ENCODE measurements around the gene GALNT8.
"Not testable (repeated sequence)": the region's sequence is repeated elsewhere in the genome, so short reads cannot be mapped to it uniquely, and the experiment has no call there.

GALNT8 gene

DNA sequence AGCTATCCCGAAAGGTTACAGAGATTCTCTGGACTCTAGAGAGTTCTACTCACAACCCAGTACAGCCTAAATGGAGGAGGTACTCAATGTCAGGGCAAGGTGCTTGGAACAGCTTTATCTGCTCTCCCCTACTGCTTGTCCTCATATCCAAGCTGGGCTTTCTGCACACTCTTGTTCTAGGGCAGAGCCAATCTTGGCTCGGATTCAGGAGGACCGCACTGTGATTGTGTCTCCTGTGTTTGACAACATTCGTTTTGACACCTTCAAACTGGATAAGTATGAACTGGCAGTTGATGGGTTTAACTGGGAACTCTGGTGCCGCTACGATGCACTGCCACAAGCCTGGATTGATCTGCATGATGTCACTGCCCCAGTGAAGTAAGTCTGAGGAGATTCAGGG lies 25.0 kb downstream of the GALNT8 start:
- no peak for DNase-seq

DNA sequence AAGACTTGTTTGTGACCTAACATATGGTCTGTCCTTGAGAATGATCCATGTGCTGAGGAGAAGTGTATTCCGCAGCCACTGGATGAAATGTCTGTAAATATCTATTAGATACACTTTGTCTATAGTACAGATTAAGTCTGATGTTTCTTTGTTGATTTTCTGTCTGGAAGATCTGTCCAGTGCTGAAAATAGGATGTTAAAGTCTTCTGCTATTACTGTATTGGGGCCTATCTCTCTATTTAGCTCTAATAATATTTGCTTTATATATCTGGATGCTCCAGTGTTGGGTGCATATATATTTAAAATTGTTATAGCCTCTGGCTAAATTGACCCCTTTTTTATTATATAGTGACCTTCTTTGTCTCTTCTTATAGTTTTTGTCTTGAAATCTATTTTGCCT lies 31.5 kb downstream of the GALNT8 start:
- not testable (repeated sequence) for DNase-seq

DNA sequence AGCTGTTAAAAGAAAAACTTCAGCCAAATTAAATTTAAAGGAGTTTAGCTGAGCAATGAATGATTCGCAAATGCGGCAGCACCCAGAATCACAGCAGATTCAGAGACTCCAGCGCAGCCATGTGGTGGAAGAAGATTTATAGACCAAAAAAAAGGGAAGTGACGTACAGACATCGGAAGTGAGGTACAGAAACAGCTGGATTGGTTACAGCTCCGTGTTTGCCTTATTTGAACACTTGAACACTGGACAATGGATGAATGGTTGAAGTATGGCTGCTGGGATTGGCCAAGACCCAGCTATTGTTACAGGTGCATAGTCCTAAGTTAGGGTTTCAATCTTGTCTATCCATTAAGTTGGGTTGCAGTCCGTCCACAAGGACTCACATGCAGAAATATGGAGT lies 42.6 kb downstream of the GALNT8 start:
- no peak for DNase-seq

DNA sequence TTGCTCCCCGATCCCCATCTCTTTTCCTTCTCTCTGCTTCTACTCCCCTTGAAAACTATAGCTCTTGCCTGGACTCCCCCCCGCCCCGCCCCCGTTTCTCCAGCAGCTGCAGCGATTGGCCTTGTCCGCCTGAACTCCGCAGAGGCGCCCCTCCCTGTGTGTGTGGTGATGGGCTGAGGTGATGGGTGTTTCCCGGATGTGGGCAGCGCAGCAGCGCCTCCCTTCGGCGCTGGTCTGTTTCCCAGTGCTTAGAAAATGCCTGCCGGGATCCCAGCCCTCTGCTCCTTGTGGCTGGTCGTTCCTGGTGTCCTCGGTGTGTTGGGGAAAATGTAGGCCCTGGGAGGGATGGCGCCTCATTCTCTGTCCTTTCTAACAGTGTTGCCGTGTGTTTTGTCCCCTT lies 43.3 kb downstream of the GALNT8 start:
- peak; percentile 2 to 31 for DNase-seq

DNA sequence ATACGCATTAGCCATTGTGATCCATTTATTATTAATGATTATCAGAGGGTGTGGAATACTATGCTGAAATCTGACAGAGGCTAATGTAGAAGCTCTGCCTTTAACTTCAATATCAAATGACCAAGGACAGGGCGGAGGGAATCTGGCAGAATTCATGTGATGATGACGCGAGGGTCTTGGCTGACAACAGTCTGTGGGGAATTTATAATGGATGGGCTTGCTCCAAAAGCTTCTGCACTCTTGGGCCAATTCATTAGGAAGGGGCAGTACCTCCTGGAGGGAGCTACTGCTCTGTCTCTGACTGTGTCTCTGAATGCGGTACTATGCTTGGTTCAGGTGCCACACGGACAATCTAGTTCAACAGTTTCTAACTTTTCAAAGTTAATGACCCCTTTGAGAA lies 46.2 kb downstream of the GALNT8 start:
- no peak for DNase-seq

DNA sequence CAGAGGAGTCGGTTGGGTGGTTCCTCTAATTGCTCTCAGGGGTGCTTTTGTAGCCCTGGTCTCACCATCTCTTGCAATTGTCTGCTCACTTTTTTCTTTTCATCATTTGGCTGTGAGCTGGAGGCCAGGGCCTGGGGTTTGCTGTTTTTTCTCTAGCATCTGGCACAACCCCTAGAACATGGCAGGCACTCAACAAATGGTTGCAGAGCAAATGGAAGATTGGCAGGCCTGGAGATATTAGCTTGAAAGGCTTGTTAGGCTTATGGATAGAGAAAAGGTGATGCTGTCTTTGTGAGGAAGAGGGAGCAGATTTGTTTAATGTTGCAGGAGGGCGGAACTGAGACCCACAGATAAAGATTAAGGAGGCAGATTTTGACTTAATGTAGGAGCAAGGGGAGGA lies 47.0 kb downstream of the GALNT8 start:
- DNase-seq = no peak

DNA sequence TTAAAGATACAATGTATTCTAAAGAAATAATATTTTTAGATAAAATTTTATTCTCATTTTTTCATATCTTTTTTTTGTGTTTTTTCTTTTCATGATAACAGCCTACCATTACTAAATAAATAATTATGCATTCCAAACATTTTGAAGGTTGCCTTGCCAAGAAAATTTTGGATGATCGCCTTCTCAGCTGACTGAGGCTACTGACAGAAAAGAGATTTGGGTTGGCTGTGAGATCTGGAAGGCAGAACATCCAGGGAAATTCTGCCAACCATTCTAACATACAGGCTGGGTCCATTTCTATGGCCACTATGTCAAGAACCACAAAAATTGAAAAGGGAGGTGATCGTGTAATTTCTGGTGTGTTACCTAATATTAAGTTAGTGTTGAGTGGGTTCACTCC lies 48.1 kb downstream of the GALNT8 start:
- no peak for DNase-seq

DNA sequence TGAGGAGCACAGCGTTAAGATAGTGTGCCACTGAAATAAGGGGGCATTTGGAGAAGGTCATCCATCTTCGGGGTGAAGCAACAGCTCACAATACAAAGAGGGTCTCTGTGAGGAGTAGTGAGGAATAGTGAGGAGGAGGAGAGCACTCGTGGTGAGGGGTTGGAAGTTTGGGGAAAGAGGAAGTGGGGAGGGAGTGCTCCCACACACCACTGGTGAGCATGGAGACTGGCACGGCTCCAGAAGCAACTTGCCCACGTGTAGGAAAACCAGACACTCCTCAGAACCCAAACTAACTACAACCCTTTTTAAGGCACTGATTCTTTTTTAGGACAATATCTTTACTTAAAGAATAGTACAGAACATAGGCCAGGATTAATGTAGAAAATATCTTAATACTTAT lies 48.9 kb downstream of the GALNT8 start:
- DNase-seq = no peak

DNA sequence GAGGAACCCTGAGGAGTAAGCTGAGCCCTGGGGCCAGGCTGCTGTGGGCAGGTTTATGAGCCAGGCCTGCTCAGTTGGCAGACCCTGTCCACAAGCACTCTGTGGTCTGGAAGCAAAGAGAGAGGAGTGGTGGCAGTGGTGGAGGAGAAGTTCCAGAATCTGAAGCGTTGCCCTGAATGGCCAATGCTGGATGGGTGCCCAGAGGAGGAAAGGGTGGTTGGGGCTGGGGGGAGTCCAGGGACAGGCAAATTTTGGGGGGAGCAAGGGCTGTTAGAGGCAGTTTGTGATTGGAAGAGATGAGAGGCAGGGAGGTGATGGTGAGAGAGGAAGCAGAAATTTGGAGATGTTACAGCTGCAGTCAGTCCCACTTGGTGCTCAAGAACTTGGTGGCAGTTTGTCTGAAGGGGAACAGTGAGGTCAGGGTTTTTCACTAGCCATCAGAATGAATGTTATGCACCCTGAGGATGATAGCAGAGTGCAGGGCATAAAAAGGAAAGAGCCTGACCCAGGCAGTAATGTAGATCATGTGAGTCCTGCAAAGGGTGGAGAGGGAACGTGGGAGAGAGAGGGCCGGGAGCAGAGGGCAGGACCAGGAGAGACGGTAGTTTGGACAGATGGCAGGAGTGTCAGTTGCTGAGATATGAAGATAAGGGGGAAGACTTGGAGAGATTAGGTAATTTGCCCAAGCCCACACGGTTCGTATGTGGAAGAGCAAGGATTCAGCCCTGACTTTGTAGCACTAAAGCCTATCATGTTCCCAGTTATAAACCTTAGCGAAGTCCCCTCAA lies 51.2 kb downstream of the GALNT8 start:
- DNase-seq = no peak

DNA sequence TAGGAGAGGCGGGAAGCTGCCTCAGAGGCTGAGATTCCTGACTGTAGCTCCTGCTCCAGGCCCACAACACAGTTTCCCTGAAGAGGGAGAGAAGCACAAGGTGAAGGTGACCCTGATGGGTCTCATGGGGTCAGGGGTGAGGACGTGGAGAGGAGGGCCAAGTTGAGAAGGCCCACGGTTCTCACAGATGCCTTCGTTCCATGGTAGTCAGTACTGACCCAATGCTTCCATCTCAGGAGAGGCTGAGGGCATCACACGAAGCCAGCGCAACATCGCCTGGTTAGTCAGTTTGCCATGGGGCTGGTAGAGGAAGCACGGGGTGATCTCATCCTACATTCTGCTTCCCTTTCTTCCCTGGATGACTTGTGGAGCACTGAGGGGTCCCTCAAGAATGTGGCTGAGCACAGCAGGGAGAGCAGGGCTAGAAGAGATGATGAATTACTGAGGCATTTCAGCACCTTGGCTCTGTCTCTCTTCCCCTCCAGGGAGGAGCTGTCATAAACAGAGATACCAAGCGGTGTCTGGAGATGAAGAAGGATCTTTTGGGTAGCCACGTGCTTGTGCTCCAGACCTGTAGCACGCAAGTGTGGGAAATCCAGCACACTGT lies 51.9 kb downstream of the GALNT8 start:
- DNase-seq = no peak

DNA sequence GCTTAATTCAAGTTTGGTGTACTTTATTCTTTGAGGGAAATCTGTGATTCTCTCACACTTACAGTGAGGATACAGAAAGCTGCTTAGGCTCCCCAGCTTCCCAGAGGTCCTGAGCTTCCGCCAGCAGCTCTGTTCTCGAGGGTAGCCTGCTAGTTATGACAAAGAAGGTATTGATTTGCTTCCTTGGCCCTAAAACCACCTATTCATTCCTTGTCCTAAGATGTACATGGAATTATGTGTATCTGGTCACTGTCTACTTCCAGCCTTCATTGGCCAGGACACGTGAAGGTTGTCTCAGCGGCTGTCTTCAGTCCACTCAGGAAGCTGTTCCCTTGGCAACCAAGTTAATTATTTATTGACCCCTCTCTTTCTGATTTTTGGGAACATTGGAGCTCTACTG lies 55.7 kb downstream of the GALNT8 start:
- DNase-seq = no peak

DNA sequence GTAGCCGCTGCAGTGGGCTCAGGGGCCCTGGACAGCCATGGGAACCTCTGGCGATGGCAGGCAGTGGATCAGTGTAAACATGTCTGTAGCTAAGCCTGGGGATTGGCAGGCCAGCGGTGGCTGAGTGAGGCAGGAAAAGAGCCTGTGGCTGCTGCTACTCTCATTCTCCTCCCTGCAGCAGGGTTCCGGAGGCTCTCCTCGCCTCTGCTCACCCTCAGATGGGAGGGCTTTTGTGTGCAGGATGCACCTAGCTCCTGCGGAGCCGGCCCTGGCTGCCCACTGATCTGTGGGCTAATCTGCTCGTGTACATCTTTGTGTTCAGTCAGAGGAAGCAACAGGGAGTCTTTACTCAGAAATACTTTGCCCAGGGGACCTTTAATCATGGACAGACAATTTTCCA lies 59.5 kb downstream of the GALNT8 start:
- no peak for DNase-seq

DNA sequence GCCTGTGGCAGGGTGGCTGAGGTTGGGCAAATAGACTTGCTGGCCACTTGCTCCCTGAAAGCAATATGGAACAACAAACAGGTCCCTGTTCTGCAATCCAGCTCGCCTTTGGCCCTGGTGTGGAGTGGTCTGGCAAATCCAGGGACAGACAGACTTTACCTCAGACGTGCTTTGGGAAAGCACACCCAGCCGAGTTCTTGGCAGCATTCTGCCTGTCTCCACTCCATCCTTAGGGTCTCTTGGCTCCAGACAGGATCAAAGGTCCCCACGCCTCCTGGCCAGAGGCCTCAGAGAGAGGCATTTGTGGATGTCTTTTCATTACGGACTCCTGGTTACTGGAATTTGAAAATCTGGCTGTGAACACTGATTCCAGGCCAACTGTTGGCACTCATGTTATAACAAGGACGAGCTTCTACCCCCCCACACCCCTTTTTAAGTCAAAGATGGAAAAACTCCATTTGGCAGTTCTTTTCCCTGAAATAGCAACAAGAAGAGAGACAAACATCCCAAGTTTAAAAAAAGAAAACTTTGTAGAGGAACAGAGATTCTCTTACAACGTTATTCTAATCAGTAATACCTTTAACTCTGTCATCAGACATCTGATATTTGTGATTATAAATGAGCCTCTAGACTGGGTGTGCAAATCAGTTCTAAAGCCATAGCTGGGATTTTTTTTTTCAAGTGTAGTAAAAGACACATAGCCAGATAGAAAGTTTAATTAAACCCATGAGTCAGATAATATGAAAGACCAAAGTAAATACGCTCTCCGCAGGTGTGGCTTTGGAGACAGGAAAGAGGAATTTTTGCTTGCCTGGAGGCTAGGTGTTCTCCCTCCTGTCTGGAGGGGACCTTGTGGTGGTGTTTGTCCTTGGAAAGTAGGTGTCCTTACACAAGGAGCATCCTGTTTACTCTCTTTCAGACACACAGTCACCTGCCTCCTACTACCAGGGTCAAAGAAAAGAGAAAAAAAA lies 60.7 kb downstream of the GALNT8 start:
- no peak for DNase-seq

DNA sequence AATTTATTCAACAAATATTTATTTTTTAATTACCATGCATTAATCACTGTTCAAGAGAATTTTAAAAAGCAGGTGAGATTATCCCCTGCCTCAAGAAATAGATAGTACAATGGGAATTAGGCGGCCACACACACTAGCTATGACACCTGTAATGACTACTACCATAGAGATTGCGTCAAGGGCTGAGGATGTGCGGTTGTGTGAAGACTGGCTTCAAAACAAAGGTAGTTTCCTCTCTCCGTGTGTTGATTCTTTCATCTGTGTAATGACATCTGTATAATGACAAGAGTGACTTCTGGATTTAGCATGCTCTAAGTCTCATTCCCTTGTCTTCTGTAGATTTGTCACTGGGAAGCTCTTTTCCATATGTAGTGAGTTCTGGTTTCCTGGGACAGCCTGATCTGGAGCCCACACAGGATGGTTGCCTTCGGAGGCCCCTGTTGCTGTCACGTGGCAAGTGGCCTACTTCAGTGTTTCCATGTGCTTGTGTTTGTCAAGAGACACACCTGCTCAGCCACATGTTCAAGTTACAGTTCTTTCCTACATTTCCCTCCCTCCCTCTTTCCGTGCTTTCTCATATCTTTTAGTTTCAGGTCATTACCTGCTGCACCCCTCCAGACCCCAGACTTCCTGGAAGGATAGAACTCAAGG lies 64.3 kb downstream of the GALNT8 start:
- DNase-seq = no peak

DNA sequence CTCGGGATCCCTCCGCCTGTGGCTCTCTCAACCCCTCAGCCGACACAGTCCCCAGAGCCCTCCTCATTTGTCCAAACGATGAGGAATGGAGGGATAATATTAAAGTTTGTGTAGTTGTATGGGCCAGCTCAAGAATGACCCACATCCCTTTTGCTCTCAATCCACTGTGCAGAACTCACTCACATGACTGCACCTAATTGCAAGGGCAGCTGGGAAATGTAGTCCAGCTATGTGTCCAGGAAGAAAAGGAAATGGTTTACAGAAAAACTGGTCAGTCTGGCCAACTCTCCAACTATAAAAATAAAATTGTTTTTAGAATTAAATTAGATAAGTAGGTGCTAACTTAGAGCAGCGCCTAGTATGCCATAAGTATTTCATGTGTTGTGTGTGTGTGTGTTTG lies 66.6 kb downstream of the GALNT8 start:
- DNase-seq = no peak

DNA sequence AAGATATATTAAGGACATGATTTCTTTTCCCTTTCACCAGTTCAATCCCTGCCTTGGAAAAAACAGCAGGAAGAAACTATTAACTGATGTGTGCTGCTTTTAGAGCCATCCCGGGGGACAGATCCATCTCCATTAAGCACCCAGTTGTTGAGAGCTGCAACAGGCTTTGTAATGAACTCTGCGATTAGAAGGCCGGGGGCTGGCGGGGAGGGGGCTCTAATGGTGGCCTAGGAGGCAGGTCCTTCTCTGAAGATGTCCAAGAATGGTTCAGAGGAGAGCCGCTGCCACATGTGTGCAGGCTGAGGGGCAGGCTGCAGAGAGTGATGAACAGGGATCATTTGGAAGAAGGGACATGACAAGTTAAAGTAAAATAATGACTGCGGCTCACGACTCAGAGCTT lies 67.8 kb downstream of the GALNT8 start:
- no peak for DNase-seq

DNA sequence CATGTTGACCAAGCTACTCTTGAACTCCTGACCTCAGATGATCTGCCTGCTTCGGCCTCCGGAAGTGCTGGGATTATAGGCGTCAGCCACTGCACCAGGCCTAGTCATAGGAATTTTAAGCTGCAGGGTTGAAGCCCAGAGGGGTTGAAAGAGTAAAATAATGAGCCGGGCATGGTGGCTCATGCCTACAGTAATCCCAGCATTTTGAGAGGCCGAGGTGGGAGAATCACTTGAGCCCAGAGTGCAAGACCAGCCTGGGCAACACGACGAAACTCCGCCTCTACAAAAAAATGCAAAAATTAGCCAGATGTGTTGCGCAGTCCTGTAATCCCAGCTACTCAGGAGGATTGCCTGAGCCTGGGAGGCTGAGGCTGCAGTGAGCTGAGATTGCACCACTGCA lies 69.6 kb downstream of the GALNT8 start:
- DNase-seq = no peak

DNA sequence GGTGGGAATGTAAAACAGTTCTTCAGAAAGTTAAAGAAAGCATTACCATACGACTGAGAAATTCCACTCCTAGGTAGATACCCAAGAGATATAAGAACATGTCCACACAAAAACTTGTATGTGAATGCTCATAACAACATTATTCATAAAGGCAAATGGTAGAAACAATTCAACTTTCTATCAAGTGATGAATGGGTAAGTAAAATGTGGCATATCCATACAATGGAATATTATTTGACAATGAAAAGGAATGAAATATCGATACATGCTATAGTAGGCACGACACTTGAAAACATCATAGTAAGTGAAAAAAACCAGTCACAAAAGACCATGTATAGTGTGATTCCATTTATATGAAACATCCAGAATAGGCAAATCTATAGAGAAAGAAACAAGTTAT lies 71.3 kb downstream of the GALNT8 start:
- no peak for DNase-seq

DNA sequence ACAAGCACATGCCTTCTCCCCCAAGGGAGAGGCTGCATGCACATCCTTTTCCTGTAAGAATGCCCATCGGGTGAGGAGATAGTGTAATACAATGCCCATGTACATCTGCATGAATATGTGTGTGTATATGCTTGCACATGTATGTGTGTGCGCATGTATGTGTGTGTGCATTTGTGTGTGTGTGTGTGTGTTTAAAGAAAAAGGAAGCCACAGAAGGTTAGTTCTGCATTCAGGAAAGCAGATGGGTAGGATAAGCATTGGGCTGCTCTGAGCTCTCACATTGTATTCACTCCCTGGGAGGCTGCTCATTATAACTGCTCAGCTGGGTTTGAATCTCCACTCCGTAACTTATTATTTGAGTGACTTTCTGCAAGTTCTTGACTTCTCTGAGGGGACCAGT lies 74.3 kb downstream of the GALNT8 start:
- no peak for DNase-seq

DNA sequence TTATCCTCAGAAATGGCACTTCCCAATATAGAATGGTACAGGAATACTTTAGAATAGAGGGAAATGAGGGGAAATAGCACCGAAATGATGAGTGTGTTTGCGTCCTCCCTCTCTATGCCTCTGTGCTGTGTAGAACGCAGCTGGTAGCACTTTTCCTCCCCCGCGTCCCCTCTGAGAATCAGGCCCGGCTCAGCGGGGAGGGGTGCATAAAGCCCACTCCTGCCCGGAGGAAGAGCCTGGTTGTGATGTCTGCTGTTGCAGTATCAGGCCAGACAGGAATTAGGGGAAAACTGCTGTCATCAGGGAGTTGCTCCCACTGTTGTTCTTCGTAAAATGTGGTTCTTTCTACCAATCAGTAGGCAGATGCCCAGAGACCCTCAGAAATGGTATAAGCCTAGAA lies 76.0 kb downstream of the GALNT8 start:
- DNase-seq = no peak

DNA sequence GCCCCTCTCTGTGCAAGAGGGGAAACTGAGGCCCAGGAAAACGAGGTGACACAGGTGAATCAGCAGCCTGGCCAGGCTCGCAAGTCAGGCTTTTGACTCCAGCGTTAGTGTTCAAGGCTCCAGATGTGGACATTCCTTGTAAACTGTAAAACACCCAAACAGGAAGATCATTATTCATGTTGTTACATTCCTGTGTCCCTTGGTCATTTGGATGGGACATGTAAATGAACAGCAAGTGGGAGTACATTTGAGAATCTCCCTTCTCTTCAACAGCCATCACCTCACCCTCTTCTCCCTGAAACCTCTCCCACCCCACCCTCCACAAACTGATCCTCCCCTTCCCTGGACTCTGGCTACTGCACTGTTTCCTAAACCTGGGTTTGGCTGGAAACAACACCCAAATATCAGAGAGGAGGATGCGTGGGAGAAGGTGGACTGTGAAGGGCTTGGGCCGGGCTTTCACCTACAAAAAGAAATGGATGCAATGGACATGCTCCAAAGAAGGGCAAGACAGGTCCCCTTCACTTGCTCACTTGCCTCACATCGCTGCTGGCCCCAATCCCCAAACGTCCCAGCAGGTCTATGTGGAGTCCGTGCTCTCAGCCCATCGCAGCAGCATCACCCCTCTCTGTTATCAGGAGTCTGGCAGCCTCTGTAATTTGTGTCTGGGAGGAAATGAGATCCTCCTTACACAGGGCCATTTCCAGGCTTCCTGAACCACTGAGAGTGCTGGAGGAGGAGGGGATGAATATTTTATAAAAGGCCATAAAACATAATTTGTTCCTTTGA lies 76.7 kb downstream of the GALNT8 start:
- DNase-seq = no peak

DNA sequence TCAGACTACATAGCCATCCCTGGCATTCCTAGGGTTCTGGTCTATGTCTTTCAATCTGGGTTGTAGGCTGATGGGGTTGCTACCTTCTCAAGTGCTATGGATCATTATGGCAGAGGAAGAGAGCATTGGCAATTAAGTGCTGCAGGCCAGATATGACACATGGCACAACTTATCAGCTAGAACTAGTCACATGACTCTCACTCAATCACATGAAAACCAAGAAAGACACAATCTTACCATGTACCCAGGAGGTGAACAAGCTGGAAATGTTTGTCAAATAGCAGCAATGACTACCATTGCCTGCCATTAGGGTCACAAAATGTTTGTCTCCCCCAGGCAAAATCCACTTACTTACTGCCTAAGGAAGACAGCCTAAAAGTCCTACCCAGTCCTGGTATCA lies 80.4 kb downstream of the GALNT8 start:
- DNase-seq = no peak

Data from CD4-positive, alpha-beta T cell treated with Interleukin-1 beta for 1 hour (primary cell).